SK-N-SH treated with all-trans-retinoic acid at 6 μM for 48 hours (cell line): ENCODE data around the gene SYNE3.
A peak's percentile ranks its signal among the peaks of the same experiment; 100 is the strongest.

Experiments
- ATAC-seq: fragments of 200-7000 bp; cut with Tn5 transposase; 3 replicates; pipeline ENCODE4 v1.9.1; 2020; ENCODE audit warnings: mild to moderate bottlenecking, moderate library complexity
- ARNTL ChIP-seq: fragments of 450-650 bp; formaldehyde crosslinking; IDR thresholded peaks from 2 replicates; pipeline ENCODE4 v1.5.0; 2020; ENCODE audit warnings: low read depth, mild to moderate bottlenecking, moderate library complexity, borderline replicate concordance
- CSDC2 ChIP-seq: fragments of 250-450 bp; sonication (Bioruptor Pico); IDR thresholded peaks from 2 replicates; pipeline ENCODE4 v1.5.0; 2020; ENCODE audit warnings: mild to moderate bottlenecking, moderate library complexity
- CSRNP3 ChIP-seq: fragments of 250-450 bp; sonication (Bioruptor Pico); IDR thresholded peaks from 2 replicates; pipeline ENCODE4 v1.5.1; 2021; ENCODE audit warnings: mild to moderate bottlenecking, moderate library complexity
- ISL1 ChIP-seq: fragments of 250-450 bp; sonication (Bioruptor Pico); IDR thresholded peaks from 2 replicates; pipeline ENCODE4 v2.1.2; 2022; ENCODE audit warnings: mild to moderate bottlenecking, moderate library complexity
- OSR1 ChIP-seq: fragments of 250-450 bp; sonication (Bioruptor Pico); IDR thresholded peaks from 2 replicates; pipeline ENCODE4 v1.8.0; 2022; ENCODE audit warnings: moderate library complexity, mild to moderate bottlenecking, inconsistent platforms
- PATZ1 ChIP-seq: fragments of 250-450 bp; sonication (Bioruptor Pico); IDR thresholded peaks from 2 replicates; pipeline ENCODE4 v1.8.0; 2020; ENCODE audit warnings: mild to moderate bottlenecking, moderate library complexity, borderline replicate concordance
- PPARA ChIP-seq: fragments of 250-450 bp; sonication (Bioruptor Pico); IDR thresholded peaks from 2 replicates; pipeline ENCODE4 v1.5.0; 2020; ENCODE audit warnings: mild to moderate bottlenecking, borderline replicate concordance
- RARB ChIP-seq: fragments of 250-450 bp; sonication (Bioruptor Pico); IDR thresholded peaks from 2 replicates; pipeline ENCODE4 v1.8.0; 2021; ENCODE audit warnings: mild to moderate bottlenecking, moderate library complexity
- SNAI2 ChIP-seq: fragments of 250-450 bp; sonication (Bioruptor Pico); IDR thresholded peaks from 2 replicates; pipeline ENCODE4 v1.5.0; 2020; ENCODE audit warnings: mild to moderate bottlenecking, moderate library complexity
- TCF4 ChIP-seq: fragments of 250-450 bp; sonication (Bioruptor Pico); IDR thresholded peaks from 2 replicates; pipeline ENCODE4 v1.8.0; 2021; ENCODE audit warnings: mild to moderate bottlenecking, moderate library complexity, borderline replicate concordance
- TSHZ2 ChIP-seq: fragments of 250-450 bp; sonication (Bioruptor Pico); IDR thresholded peaks from 2 replicates; pipeline ENCODE4 v1.5.0; 2020; ENCODE audit warnings: mild to moderate bottlenecking, moderate library complexity
- ZFP30 ChIP-seq: fragments of 450-650 bp; formaldehyde crosslinking; IDR thresholded peaks from 2 replicates; pipeline ENCODE4 v1.5.0; 2022; ENCODE audit warnings: mild to moderate bottlenecking, moderate library complexity
- ZNF565 ChIP-seq: fragments of 450-650 bp; formaldehyde crosslinking; conservative IDR thresholded peaks from 2 replicates; pipeline ENCODE4 v1.5.0; 2020; ENCODE audit warnings: low read depth, mild to moderate bottlenecking, moderate library complexity
- ZNF8 ChIP-seq: fragments of 450-650 bp; formaldehyde crosslinking; IDR thresholded peaks from 2 replicates; pipeline ENCODE4 v1.5.0; 2020; ENCODE audit warnings: mild to moderate bottlenecking, moderate library complexity

Gene SYNE3

GRCh38 chr14:95507701-95508103 lies 8.7 kb downstream of the SYNE3 start (continued):
- TF ChIP-seq PATZ1 (CRISPR knock-in tag) (no peak), ZNF8 (CRISPR knock-in tag) (no peak)

GRCh38 chr14:95507174-95507573 lies 9.3 kb downstream of the SYNE3 start:
- TF ChIP-seq SNAI2 (CRISPR knock-in tag) (no peak), ISL1 (CRISPR knock-in tag) (0 out of 2 replicates have a peak, but pooled peaks have one; percentile 31)
- TF ChIP-seq, all 23 proteins: peak for 1

GRCh38 chr14:95505030-95505589 lies 11.3 kb downstream of the SYNE3 start:
- TF ChIP-seq TCF4 (CRISPR knock-in tag): no peak
- TF ChIP-seq TSHZ2 (CRISPR knock-in tag): no peak

More at GRCh38 chr14:95507174-95507573, 9.3 kb downstream of the SYNE3 start:
- peak; percentile 89 for ATAC-seq

GRCh38 chr14:95504135-95505029 lies 12.1 kb downstream of the SYNE3 start:
- ATAC-seq: no peak

More at GRCh38 chr14:95505030-95505589, 11.3 kb downstream of the SYNE3 start:
- no peak for ATAC-seq

More at GRCh38 chr14:95504135-95505029, 12.1 kb downstream of the SYNE3 start:
- TF ChIP-seq RARB (CRISPR knock-in tag) (no peak), ZFP30 (no peak), ARNTL (no peak), CSRNP3 (no peak), SNAI2 (CRISPR knock-in tag) (no peak), TSHZ2 (CRISPR knock-in tag) (no peak), OSR1 (no peak), ZNF565 (CRISPR knock-in tag) (no peak), CSDC2 (CRISPR knock-in tag) (no peak), PATZ1 (CRISPR knock-in tag) (no peak), PPARA (CRISPR knock-in tag) (no peak)
